A673 (cell line): Measurements from ENCODE around the gene MBTPS1. TPM values are rescaled to one million over a fixed set of nuclear protein-coding genes. Genes with fewer than 3 reads are reported as not detected.

ENCODE experiments used
- Bru-seq: library from RNA; stranded (reverse); fragments of 400-500 nt; gene quantifications from one replicate; lab custom pipeline; 2021; lab: Mats Ljungman, UMichigan
- BruChase-seq, 2 experiments: library from RNA; stranded (reverse); fragments of 400-500 nt; gene quantifications; one replicate each; lab custom pipeline; 2021; lab: Mats Ljungman, UMichigan
- BruUV-seq: library from RNA; stranded (reverse); fragments of 400-500 nt; replicated peaks from 2 replicates; lab custom pipeline; 2021; lab: Mats Ljungman, UMichigan
- CTCF ChIA-PET: fragments of 300-600 bp; sonication (Branson Sonifier 250); formaldehyde crosslinking; loops from one replicate; lab custom pipeline; 2022; ENCODE audit warnings: antibody characterized with exemption; lab: Charles Lee
- POLR2A ChIA-PET: fragments of 300-600 bp; sonication (Branson Sonifier 250); formaldehyde crosslinking; loops from one replicate; lab custom pipeline; 2022; ENCODE audit warnings: antibody characterized with exemption; ENCODE audit not compliant: low non-redundant PET; lab: Charles Lee
- DNase-seq: peaks from one replicate; pipeline ENCODE4 v3.0.0-alpha.2; 2015; ENCODE audit warnings: low spot score
- H3K27ac ChIP-seq: fragments of 200-600 bp; sonication (generic); 2 replicates; pipeline ENCODE4 v1.5.1; 2016; ENCODE audit warnings: mixed run types, low read depth, mild to moderate bottlenecking, mixed read lengths, antibody characterized with exemption, low read length; ENCODE audit not compliant: poor library complexity, severe bottlenecking
- H3K27me3 ChIP-seq: fragments of 200-600 bp; sonication (generic); replicated peaks from 2 replicates; pipeline ENCODE4 v1.6.1; 2017; ENCODE audit warnings: mixed run types, low read depth, mild to moderate bottlenecking, mixed read lengths, antibody characterized with exemption, low read length; ENCODE audit not compliant: insufficient read depth, poor library complexity
- H3K36me3 ChIP-seq: fragments of 200-600 bp; sonication (generic); 2 replicates; pipeline ENCODE4 v1.6.1; 2016; ENCODE audit warnings: mixed run types, mild to moderate bottlenecking, mixed read lengths, antibody characterized with exemption, low read length; ENCODE audit not compliant: insufficient read depth, poor library complexity, severe bottlenecking
- H3K4me1 ChIP-seq: fragments of 200-600 bp; sonication (generic); 2 replicates; pipeline ENCODE4 v1.6.1; 2017; ENCODE audit warnings: mixed run types, mild to moderate bottlenecking, mixed read lengths, antibody characterized with exemption, low read length; ENCODE audit not compliant: insufficient read depth, poor library complexity, severe bottlenecking
- H3K4me3 ChIP-seq: fragments of 200-600 bp; sonication (generic); 2 replicates; pipeline ENCODE4 v1.5.1; 2016; ENCODE audit warnings: low read depth, mixed run types, mild to moderate bottlenecking, mixed read lengths, low read length; ENCODE audit not compliant: poor library complexity, severe bottlenecking
- H3K9me3 ChIP-seq: fragments of 200-600 bp; sonication (generic); 2 replicates; pipeline ENCODE4 v1.6.1; 2016; ENCODE audit warnings: mixed run types, low read depth, mild to moderate bottlenecking, mixed read lengths, antibody characterized with exemption, low read length; ENCODE audit not compliant: poor library complexity, severe bottlenecking
- CTCF ChIP-seq: fragments of 300-800, 200-600 bp; sonication (generic); conservative IDR thresholded peaks from 2 replicates; pipeline ENCODE4 v1.5.1; 2017; ENCODE audit warnings: low read depth, mild to moderate bottlenecking, antibody characterized with exemption, low read length, moderate library complexity, mixed read lengths
- EZH2 ChIP-seq: fragments of 200-600 bp; sonication (generic); IDR thresholded peaks from 2 replicates; pipeline ENCODE4 v1.6.1; 2017; ENCODE audit warnings: borderline replicate concordance, low read depth, mild to moderate bottlenecking, mixed read lengths, antibody characterized with exemption, low read length; ENCODE audit not compliant: poor library complexity, severe bottlenecking
- intact Hi-C: fragments of 100-400 bp; cut with micrococcal nuclease; formaldehyde crosslinking; loops from one replicate; pipeline ENCODE4 v1.10.0; 2022; ENCODE audit not compliant: unreplicated experiment
- long read RNA-seq: library from polyadenylated mRNA; stranded (forward); transcript quantifications from one replicate; pipeline ENCODE4 v2.0.0, GENCODE V29; 2022
- total RNA-seq: library from RNA; stranded (reverse); gene quantifications from 2 replicates; pipeline ENCODE4 v1.2.3, GENCODE V29; 2021

Gene MBTPS1
- 76.9 and 82.0 TPM in 2 replicates for total RNA-seq
- percentile 79 among the genes with signal in this experiment for Bru-seq, nascent RNA
- BruChase-seq, experiment 1, labeled RNA remaining after a 2-hour chase, result percentile 76 among the genes with signal in this experiment
- BruChase-seq, experiment 2, labeled RNA remaining after a 6-hour chase, result percentile 80 among the genes with signal in this experiment
- long read RNA-seq, full-length matches to known transcripts, result 136 of 179 reads
- long read RNA-seq, partial matches to known transcripts, result 28 of 179 reads
- long read RNA-seq, other reads (novel, unspliced or antisense), result 15 of 179 reads

GRCh38 chr16:84116720-84117493, at the start of gene MBTPS1:
Gene MBTPS1 (minus strand): TSS chr16:84116942. CDS start chr16:84101783, 15,159 bp downstream.
- peak; percentile 99 for DNase-seq
- intact Hi-C loops, result no loop called here
- TF ChIP-seq EZH2 (no peak), CTCF (no peak)
- H3K27ac ChIP-seq, result peak within 1 kb of the TSS; percentile 79
- H3K4me1 ChIP-seq, result peaks cover 7% of the 10 kb centered on the region
- no peaks in the 10 kb centered on the region for H3K27me3 ChIP-seq
- TSS peak; percentile 85 for BruUV-seq
- H3K36me3 ChIP-seq, result no peaks in the 10 kb centered on the region
- ChIA-PET POLR2A (interaction anchor here (0.5 to 0.6 kb wide), 2 partner anchors 15 to 113 kb away, joined by 3 to 4 read pairs; no protein-coding TSS in a partner anchor), CTCF (interaction anchor here (0.6 to 1.0 kb wide), 3 partner anchors 15 to 34 kb away, joined by 3 read pairs; no protein-coding TSS in a partner anchor)
- H3K9me3 ChIP-seq, result no peaks in the 10 kb centered on the region
- H3K4me3 ChIP-seq, result peak within 1 kb of the TSS; percentile 91

- POLR2A ChIA-PET, result no interaction called here
- no TSS peak for BruUV-seq
- H3K36me3 ChIP-seq, result no peaks in the 10 kb centered on the region
- TF ChIP-seq EZH2 (no peak), CTCF (no peak)
- no peaks in the 10 kb centered on the region for H3K9me3 ChIP-seq
- H3K4me1 ChIP-seq, result no peaks in the 10 kb centered on the region
- CTCF ChIA-PET, result no interaction called here
- DNase-seq, result no peak
- no peak overlapping the region for H3K4me3 ChIP-seq
- H3K27ac ChIP-seq, result no peak overlapping the region
- peaks cover 18% of the 10 kb centered on the region for H3K27me3 ChIP-seq
- intact Hi-C loops, result no loop called here
Observed at GRCh38 chr16:84165746-84166145, 49.0 kb upstream of the MBTPS1 start.

- BruUV-seq, result no TSS peak
- intact Hi-C loops, result no loop called here
- ChIA-PET POLR2A (no interaction called here), CTCF (no interaction called here)
- H3K4me1 ChIP-seq, result no peaks in the 10 kb centered on the region
- H3K27me3 ChIP-seq, result peaks cover 33% of the 10 kb centered on the region
- DNase-seq, result no peak
- no peak overlapping the region for H3K4me3 ChIP-seq
- no peaks in the 10 kb centered on the region for H3K9me3 ChIP-seq
- no peaks in the 10 kb centered on the region for H3K36me3 ChIP-seq
- no peak overlapping the region for H3K27ac ChIP-seq
- TF ChIP-seq CTCF, result no peak
- no peak for TF ChIP-seq EZH2
Observed at GRCh38 chr16:84161801-84162200, 45.1 kb upstream of the MBTPS1 start.
